GM21381 (cell line): ENCODE data around the gene SRGAP2.
"Not testable (repeated sequence)": the region's sequence is repeated elsewhere in the genome, so short reads cannot be mapped to it uniquely, and the experiment has no call there.

Experiments used
- ATAC-seq: cut with Tn5 transposase; IDR thresholded peaks from one replicate; pipeline ENCODE4 v1.9.1; 2021; ENCODE audit warnings: mild to moderate bottlenecking, moderate library complexity; ENCODE audit not compliant: unreplicated experiment

SRGAP2 gene

GRCh38 chr1:206246129-206246886, 43.0 kb downstream of the SRGAP2 start:
- not testable (repeated sequence) for ATAC-seq

DNA sequence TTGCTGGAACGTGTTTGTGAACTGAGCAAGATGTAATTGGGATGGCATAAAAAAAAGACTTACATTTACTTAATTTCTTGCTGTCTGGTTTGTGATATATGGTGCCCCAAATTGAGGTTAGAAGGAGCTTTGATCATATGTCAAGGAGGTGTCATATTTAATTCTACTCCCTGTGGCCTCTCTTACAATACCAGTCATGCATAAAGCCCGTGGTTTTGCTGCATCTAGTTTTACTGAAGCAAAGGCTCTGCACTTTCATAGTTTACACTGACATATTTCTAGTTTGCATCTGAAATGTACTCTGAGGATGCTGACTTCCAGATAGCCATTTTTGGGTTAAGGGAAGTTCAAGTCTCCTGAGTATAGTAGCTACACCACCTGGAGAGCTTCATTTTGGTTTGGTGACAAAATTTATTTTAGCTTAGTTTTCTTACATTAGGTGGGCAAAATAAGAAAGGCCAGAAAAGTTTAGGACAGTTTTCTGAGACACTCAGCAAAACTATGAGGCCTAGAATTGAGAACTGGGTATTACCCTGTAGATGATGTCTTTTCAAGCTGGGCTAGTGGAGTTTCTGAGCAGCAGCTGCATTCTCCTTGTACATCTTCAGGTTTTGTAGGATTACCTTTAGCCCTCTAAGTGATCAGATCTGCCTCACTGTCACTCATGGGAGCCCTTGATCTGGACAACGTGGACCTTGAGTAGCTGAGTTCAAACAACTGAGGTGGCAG, 47.8 kb downstream of the SRGAP2 start:
- ATAC-seq: peak; percentile 64

DNA sequence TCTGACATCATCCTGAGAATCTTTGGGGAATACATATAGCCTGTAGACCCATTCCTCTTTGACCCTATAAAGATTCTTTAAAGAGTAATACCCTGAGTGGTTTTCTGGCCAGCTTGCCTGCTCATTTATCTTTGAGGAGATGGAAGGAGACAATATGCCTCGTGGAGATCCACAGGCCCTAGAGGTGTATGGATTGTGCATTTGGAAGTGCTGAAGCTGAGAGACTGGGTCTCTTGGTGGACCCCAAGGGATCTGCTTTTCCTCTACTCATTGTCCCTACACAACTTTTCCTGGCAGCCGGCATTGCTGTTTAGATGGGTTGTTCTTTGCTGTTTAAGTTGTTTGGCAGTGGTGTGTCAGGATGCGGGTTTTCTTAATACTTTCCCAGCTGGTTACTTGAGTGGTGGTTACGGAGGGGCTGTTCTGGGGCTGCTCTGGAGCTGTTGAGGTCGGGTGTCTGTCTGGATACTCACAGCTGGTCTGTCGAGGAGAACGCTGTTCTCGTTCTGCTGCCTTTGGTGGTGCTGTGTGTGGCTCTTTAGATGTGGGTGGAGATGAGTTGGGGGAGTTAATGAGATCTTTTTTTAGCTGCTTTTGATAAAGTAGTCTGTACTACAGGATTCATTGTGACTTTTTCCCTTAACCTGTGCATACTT, 49.5 kb downstream of the SRGAP2 start:
- not testable (repeated sequence) for ATAC-seq
